Hepatocyte (in vitro differentiated cells): Measurements from ENCODE around the gene CGB1. TPM values are rescaled to one million over a fixed set of nuclear protein-coding genes. Genes with fewer than 3 reads are reported as not detected.
"Not testable (repeated sequence)": the region's sequence is repeated elsewhere in the genome, so short reads cannot be mapped to it uniquely, and the experiment has no call there.

Experiments used
- DNase-seq: peaks from one replicate; pipeline ENCODE4 v3.0.0-alpha.2; 2016; ENCODE audit warnings: low spot score
- H2AFZ ChIP-seq: fragments of 200-600 bp; sonication (generic); 2 replicates; pipeline ENCODE4 v1.6.0; 2016; ENCODE audit warnings: antibody characterized with exemption, mild to moderate bottlenecking
- H3K27ac ChIP-seq: fragments of 200-600 bp; sonication (generic); 2 replicates; pipeline ENCODE4 v1.5.1; 2016; ENCODE audit warnings: mild to moderate bottlenecking
- H3K27me3 ChIP-seq: fragments of 200-600 bp; sonication (generic); 2 replicates; pipeline ENCODE4 v1.6.1; 2016
- H3K36me3 ChIP-seq: fragments of 200-600 bp; sonication (generic); replicated peaks from 2 replicates; pipeline ENCODE4 v1.5.1; 2016; ENCODE audit warnings: low read depth; ENCODE audit not compliant: insufficient read depth
- H3K4me1 ChIP-seq: fragments of 200-600 bp; sonication (generic); 2 replicates; pipeline ENCODE4 v1.5.1; 2016; ENCODE audit warnings: mild to moderate bottlenecking, moderate library complexity; ENCODE audit not compliant: insufficient read depth
- H3K4me2 ChIP-seq: fragments of 200-600 bp; sonication (generic); 2 replicates; pipeline ENCODE4 v1.6.0; 2016
- H3K4me3 ChIP-seq: fragments of 200-600 bp; sonication (generic); 2 replicates; pipeline ENCODE4 v1.5.1; 2016; ENCODE audit warnings: mild to moderate bottlenecking
- H3K79me2 ChIP-seq: fragments of 200-600 bp; sonication (generic); 2 replicates; pipeline ENCODE4 v1.6.0; 2017; ENCODE audit warnings: mild to moderate bottlenecking
- H3K9me2 ChIP-seq: fragments of 200-600 bp; sonication (generic); replicated peaks from 2 replicates; pipeline ENCODE4 v1.6.0; 2017; ENCODE audit warnings: mild to moderate bottlenecking; ENCODE audit not compliant: insufficient read depth
- H3K9me3 ChIP-seq: fragments of 200-600 bp; sonication (generic); 2 replicates; pipeline ENCODE4 v1.5.1; 2016; ENCODE audit warnings: low read depth, mild to moderate bottlenecking
- H4K20me1 ChIP-seq: fragments of 200-600 bp; sonication (generic); 2 replicates; pipeline ENCODE4 v1.6.0; 2016; ENCODE audit warnings: mild to moderate bottlenecking; ENCODE audit not compliant: insufficient read depth, poor library complexity, severe bottlenecking
- EZH2 ChIP-seq: fragments of 200-600 bp; sonication (generic); IDR thresholded peaks from 2 replicates; pipeline ENCODE4 v1.6.1; 2016; ENCODE audit warnings: antibody characterized with exemption, mild to moderate bottlenecking, borderline replicate concordance
- EZH2phosphoT487 ChIP-seq: fragments of 200-600 bp; sonication (generic); IDR thresholded peaks from one replicate; pipeline ENCODE4 v1.6.1; 2018; ENCODE audit warnings: antibody characterized with exemption, mild to moderate bottlenecking, low read depth, moderate library complexity; ENCODE audit not compliant: unreplicated experiment, severe bottlenecking
- WGBS: methylation state at CpG from one replicate; pipeline ENCODE4 v1.1.6; 2016; ENCODE audit warnings: low lambda C conversion rate; ENCODE audit errors: missing lambda C conversion rate; 5-methylcytosine and 5-hydroxymethylcytosine counted together
- polyA plus RNA-seq: library from polyadenylated mRNA; unstranded; fragments of >200 nt; fragmentation: Nextera tagmentation; extraction: Ambion mirVana; gene quantifications from 2 replicates; pipeline ENCODE4 v1.2.1, GENCODE V29; 2016
- total RNA-seq: library from RNA; depleted of rRNA; stranded (reverse); fragments of >200 nt; gene quantifications from 2 replicates; pipeline ENCODE4 v1.2.3, GENCODE V29; 2014
- TF ChIP-seq, protein P1 (sequence below): fragments of 200-600 bp; sonication (generic); IDR thresholded peaks from 2 replicates; pipeline ENCODE4 v1.5.1; 2016; ENCODE audit warnings: antibody characterized with exemption, mild to moderate bottlenecking; ENCODE audit not compliant: poor library complexity

CGB1 gene
- total and polyA plus RNA-seq, 2 experiments from 2014 or later = 0.52 TPM; not detected in 1

DNA sequence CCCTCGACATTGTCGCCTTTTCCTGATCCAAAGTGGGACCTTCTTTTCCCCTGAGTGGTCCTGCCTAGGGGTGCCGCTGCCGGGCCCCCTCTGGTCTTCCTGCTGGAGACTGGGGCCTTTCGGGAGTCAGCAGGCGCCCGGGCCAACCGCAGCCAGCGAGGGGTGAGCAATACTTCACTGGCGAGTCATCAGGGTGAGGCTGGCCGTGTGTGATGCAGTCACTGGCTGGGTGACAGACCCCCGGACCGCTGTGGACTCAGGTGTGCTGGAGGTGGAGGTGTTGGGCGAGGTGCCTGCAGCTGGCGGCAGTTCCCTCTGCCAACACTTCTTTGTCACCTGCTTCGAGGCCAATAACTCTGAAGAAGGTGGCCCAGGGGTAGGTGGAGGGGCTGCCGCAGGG, 5.5 kb upstream of the CGB1 start:
- Histone ChIP-seq H3K36me3 (no peaks in the 10 kb centered on the region), H3K4me2 (no peak overlapping the region), H3K27me3 (no peaks in the 10 kb centered on the region), H3K27ac (no peak overlapping the region), H2AFZ (no peak overlapping the region), H3K9me2 (no peaks in the 10 kb centered on the region), H3K9me3 (no peaks in the 10 kb centered on the region), H3K79me2 (no peaks in the 10 kb centered on the region), H3K4me3 (no peak overlapping the region), H3K4me1 (no peaks in the 10 kb centered on the region), H4K20me1 (no peaks in the 10 kb centered on the region)
- WGBS = 69% methylated on average over 17 of the region's 17 CpGs
- DNase-seq = peak; percentile 14
- TF ChIP-seq, protein P1, sequence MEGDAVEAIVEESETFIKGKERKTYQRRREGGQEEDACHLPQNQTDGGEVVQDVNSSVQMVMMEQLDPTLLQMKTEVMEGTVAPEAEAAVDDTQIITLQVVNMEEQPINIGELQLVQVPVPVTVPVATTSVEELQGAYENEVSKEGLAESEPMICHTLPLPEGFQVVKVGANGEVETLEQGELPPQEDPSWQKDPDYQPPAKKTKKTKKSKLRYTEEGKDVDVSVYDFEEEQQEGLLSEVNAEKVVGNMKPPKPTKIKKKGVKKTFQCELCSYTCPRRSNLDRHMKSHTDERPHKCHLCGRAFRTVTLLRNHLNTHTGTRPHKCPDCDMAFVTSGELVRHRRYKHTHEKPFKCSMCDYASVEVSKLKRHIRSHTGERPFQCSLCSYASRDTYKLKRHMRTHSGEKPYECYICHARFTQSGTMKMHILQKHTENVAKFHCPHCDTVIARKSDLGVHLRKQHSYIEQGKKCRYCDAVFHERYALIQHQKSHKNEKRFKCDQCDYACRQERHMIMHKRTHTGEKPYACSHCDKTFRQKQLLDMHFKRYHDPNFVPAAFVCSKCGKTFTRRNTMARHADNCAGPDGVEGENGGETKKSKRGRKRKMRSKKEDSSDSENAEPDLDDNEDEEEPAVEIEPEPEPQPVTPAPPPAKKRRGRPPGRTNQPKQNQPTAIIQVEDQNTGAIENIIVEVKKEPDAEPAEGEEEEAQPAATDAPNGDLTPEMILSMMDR = no peak
- no peak for TF ChIP-seq EZH2
- TF ChIP-seq EZH2phosphoT487 = no peak

DNA sequence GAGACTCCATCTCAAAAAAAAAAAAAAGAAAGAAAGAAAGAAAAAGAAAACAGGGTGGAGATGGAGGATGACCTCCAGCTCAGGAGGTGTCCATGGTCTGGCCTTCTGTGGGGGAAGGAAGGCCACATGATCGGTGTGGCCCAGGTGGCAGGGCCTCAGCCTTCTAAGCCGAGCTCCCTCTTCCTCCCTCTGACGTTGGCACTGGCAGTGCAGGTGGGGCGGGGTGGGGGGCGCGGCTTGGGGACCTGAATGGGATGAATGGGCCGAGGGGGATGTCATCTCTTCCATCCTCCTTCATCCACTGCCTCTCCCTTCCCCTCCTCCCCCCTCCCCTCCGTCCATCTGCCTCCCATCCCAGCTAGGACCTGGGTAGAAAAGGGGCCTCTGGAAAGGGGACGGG, 3.0 kb upstream of the CGB1 start:
- H3K4me1 ChIP-seq, H2AFZ ChIP-seq, H3K4me2 ChIP-seq, H3K4me3 ChIP-seq, H3K27me3 ChIP-seq, H3K36me3 ChIP-seq, H3K9me3 ChIP-seq, H3K9me2 ChIP-seq, H3K79me2 ChIP-seq, H4K20me1 ChIP-seq, H3K27ac ChIP-seq, DNase-seq: not testable (repeated sequence)
- no CpG with 5 or more reads among the region's 9 CpGs for WGBS

- not testable (repeated sequence) for DNase-seq, H2AFZ ChIP-seq, H4K20me1 ChIP-seq, H3K27me3 ChIP-seq, H3K9me3 ChIP-seq, H3K9me2 ChIP-seq, H3K36me3 ChIP-seq, H3K79me2 ChIP-seq, H3K27ac ChIP-seq, H3K4me2 ChIP-seq, H3K4me1 ChIP-seq, H3K4me3 ChIP-seq
- 86% methylated on average over 22 of the region's 26 CpGs for WGBS
These were observed 2.0 kb upstream of the CGB1 start for GRCh38 chr19:49038557-49039276.

GRCh38 chr19:49038111-49038510, 1.4 kb upstream of the CGB1 start:
- 88% methylated on average over 8 of the region's 8 CpGs for WGBS
- H3K4me2 ChIP-seq, H3K36me3 ChIP-seq, H3K4me3 ChIP-seq, H4K20me1 ChIP-seq, H2AFZ ChIP-seq, H3K9me2 ChIP-seq, H3K9me3 ChIP-seq, DNase-seq, H3K27ac ChIP-seq, H3K4me1 ChIP-seq, H3K27me3 ChIP-seq, H3K79me2 ChIP-seq: not testable (repeated sequence)

GRCh38 chr19:49031642-49032301, 4.9 kb downstream of the CGB1 start, which contains the start of gene CGB2:
TSS of gene CGB2 (plus strand) at chr19:49031890. CDS start at chr19:49032096, 206 bp downstream.
- H3K4me2 ChIP-seq, H3K4me1 ChIP-seq, H3K9me3 ChIP-seq, H3K36me3 ChIP-seq, H3K9me2 ChIP-seq, H2AFZ ChIP-seq, H4K20me1 ChIP-seq, H3K79me2 ChIP-seq, H3K27me3 ChIP-seq, H3K4me3 ChIP-seq, DNase-seq, H3K27ac ChIP-seq: not testable (repeated sequence)
- WGBS = 65% methylated on average over 26 of the region's 28 CpGs

DNA sequence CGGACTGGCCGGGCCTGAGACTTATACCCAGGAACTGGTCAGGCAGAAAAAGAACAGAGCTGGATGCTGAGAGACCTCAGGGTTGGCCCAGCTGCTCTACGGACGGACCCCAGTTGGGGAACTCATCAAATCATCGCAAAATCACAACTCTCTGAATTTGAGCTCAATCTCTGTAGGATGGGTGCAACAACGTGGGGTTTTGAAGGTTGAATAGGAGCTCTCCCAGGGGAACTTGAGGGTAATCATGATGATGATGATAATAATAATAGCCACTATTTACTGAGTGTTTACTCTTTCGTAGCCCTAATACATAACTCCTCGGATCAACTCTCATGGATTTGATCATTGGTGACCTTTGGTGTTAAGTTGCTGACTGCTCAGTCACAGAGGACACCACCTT, 6.4 kb downstream of the CGB1 start:
- 95% methylated on average over 5 of the region's 8 CpGs for WGBS
- DNase-seq, H3K4me1 ChIP-seq, H3K9me2 ChIP-seq, H3K79me2 ChIP-seq, H3K27me3 ChIP-seq, H3K4me2 ChIP-seq, H3K9me3 ChIP-seq, H4K20me1 ChIP-seq, H2AFZ ChIP-seq, H3K36me3 ChIP-seq, H3K27ac ChIP-seq, H3K4me3 ChIP-seq: not testable (repeated sequence)

- not testable (repeated sequence) for H3K4me2 ChIP-seq, H3K27me3 ChIP-seq, H3K79me2 ChIP-seq, H3K9me2 ChIP-seq, H3K36me3 ChIP-seq, H3K27ac ChIP-seq, H3K9me3 ChIP-seq, H4K20me1 ChIP-seq, H2AFZ ChIP-seq, H3K4me3 ChIP-seq, H3K4me1 ChIP-seq, DNase-seq
- 84% methylated on average over 13 of the region's 14 CpGs for WGBS
These were observed 6.9 kb downstream of the CGB1 start for GRCh38 chr19:49029749-49030148.

- not testable (repeated sequence) for H3K4me1 ChIP-seq, DNase-seq, H3K79me2 ChIP-seq, H3K27me3 ChIP-seq, H4K20me1 ChIP-seq, H3K9me2 ChIP-seq, H3K27ac ChIP-seq, H2AFZ ChIP-seq, H3K9me3 ChIP-seq, H3K4me3 ChIP-seq, H3K36me3 ChIP-seq, H3K4me2 ChIP-seq
- 93% methylated on average over 4 of the region's 9 CpGs for WGBS
These were observed 8.0 kb downstream of the CGB1 start for GRCh38 chr19:49028686-49029085.
